HK-2 (cell line): ENCODE measurements around the gene IPO7.

Experiments
- DNase-seq: peaks from one replicate; pipeline ENCODE4 v3.0.0-alpha.2; 2018; ENCODE audit not compliant: unreplicated experiment

The IPO7 gene

GRCh38 chr11:9490376-9490775 is 105.9 kb downstream of the IPO7 start:
- DNase-seq, result no peak

DNA sequence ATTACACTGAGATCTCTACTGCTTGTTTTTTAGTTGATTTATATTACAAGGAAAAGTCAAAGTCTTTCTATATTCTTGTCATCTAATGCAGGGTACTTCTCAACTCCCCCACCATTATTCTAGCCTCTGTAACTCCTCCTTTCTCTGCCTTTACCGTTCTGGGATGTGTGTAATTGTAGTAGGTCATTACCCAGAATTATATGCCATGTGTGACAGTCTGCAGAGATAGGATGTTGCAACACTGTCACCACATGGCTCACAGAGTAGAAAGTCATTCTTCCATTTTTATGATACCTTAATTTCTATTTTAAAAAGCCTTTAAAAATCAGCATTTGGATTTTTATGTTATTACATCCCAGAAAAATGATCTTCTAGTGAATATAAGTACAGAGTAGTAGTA is 109.0 kb downstream of the IPO7 start:
- DNase-seq, result no peak

DNA sequence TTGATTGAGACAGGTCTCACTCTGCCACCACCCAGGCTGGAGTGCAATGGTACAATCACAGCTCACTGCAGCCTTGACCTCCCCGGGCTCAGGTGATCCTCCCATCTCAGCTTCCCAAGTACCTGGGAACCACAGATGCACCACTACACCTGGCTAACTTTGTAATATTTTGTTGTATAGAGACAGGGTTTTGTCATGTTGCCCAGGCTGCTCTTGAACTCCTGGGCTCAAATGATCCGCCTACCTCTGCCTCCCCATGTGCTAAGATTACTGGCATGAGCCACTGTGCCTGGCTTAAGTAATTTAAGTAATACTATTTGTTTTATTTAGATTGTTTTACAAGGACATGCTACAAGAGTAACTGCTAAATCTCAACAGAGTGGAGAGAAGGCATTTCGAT is 109.9 kb downstream of the IPO7 start:
- DNase-seq, result no peak

GRCh38 chr11:9495803-9496514 is 111.5 kb downstream of the IPO7 start:
- DNase-seq, result no peak
